ENCODE measurements around the gene DPH5. TPM values are rescaled to one million over a fixed set of nuclear protein-coding genes. Genes with fewer than 3 reads are reported as not detected.
"Not testable (repeated sequence)": the region's sequence is repeated elsewhere in the genome, so short reads cannot be mapped to it uniquely, and the experiment has no call there.

DPH5 gene
- total RNA-seq, 4 donors from 2014 or later, result 13.8 to 32.8 (median 23.6) TPM

DNA sequence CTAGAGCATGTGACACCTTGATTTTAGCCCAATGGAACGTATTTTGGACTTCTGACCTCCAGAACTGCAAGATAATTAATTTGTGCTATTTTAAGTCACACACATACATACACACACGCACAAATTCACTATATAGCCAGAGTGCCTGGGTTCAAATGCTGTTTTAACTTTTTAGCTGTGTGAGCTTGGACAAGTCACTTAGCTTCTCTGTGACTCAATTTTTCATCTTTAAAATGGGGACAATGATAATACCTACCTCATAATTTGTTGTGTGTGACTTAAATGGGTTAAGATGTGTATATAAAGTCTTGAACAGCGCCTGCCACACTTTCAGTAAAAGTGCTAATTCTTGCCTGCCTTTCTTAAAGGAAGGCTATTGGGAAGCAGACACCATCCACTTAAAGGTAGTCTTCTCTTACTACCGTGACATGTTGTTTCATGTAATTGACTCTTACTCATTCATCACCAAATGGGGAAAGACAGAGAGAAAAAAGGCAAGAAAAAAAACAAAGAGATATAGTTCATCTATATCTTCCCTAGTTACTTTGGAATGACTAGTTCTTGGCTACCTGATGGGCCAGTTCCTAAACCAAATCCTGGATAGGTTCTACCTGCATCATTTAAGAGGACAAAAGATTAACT is 73.4 kb downstream of the DPH5 start:
- Histone ChIP-seq H3K9me3 (no peaks in the 10 kb centered on the region), H3K4me1 (peaks cover 8 to 11% of the 10 kb centered on the region in 2 donors), H3K36me3 (peaks cover 0 to 3% of the 10 kb centered on the region in 2 donors), H3K4me3 (replicated peaks in 1 of 3) (no peak overlapping the region), H3K27me3 (no peaks in the 10 kb centered on the region), H3K27ac (no peak overlapping the region)
- intact Hi-C loops (cut with DNase I), result no loop called here
- TF ChIP-seq POLR2A (IDR thresholded peaks at IDR 0.05), result no peak
- TF ChIP-seq, protein P1, sequence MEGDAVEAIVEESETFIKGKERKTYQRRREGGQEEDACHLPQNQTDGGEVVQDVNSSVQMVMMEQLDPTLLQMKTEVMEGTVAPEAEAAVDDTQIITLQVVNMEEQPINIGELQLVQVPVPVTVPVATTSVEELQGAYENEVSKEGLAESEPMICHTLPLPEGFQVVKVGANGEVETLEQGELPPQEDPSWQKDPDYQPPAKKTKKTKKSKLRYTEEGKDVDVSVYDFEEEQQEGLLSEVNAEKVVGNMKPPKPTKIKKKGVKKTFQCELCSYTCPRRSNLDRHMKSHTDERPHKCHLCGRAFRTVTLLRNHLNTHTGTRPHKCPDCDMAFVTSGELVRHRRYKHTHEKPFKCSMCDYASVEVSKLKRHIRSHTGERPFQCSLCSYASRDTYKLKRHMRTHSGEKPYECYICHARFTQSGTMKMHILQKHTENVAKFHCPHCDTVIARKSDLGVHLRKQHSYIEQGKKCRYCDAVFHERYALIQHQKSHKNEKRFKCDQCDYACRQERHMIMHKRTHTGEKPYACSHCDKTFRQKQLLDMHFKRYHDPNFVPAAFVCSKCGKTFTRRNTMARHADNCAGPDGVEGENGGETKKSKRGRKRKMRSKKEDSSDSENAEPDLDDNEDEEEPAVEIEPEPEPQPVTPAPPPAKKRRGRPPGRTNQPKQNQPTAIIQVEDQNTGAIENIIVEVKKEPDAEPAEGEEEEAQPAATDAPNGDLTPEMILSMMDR (IDR thresholded peaks at IDR 0.05), result no peak
- 96 to 97% methylated on average over 4 of the region's 4 CpGs for WGBS, 2 donors
- DNase-seq, result no peak

DNA sequence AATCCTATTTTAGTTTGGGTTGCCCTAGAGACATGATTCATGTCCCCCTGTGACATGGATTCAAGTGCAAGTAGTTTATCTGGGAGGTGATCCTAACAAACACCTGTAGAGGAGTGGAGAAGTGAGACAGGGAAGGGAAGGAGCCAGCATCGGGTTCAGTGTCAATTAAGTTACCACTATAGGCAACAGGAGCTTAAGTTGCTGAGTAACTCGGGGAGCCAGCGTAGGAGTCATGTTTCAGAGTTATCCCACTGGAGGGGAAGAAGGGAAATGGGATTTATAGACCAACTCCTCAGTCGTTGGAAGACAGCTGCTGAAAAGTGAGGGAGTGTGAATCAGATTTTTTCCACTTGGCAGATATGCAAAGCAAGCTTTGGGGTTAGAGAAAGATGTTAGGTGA is 74.8 kb downstream of the DPH5 start:
- Histone ChIP-seq H3K36me3 (peaks cover 0 to 3% of the 10 kb centered on the region in 2 donors), H3K4me1 (peaks cover 8 to 11% of the 10 kb centered on the region in 2 donors), H3K27me3 (no peaks in the 10 kb centered on the region), H3K9me3 (no peaks in the 10 kb centered on the region), H3K4me3 (replicated peaks in 1 of 3) (no peak overlapping the region), H3K27ac (no peak overlapping the region)
- TF ChIP-seq, protein P1 (IDR thresholded peaks at IDR 0.05), result no peak
- no peak for TF ChIP-seq POLR2A (IDR thresholded peaks at IDR 0.05)
- intact Hi-C loops (cut with DNase I), result no loop called here
- WGBS, 2 donors, result 48 to 50% methylated on average over 4 of the region's 4 CpGs
- no peak for DNase-seq

DNA sequence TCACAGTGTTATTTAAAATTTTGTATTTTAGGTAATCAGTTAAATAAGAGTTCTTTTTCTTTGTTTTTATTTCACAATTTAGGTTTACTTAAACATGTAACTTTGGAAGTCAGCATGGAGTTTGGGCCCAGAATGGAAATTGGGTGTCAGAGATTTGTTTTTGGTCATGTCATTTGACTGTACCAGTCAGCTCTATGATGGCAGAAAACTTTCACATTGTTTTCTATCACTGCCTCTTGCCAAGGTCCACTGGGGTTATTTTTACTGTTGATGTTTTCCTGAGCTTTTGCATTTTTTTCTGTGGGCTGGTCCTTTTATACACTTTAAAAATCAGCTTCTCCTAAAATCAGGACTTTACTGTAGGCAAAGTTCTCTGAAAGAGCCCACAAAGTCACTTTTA is 75.2 kb downstream of the DPH5 start:
- intact Hi-C loops (cut with DNase I), result no loop called here
- Histone ChIP-seq H3K4me3 (replicated peaks in 1 of 3) (no peak overlapping the region), H3K4me1 (peaks cover 8 to 10% of the 10 kb centered on the region in 2 donors), H3K9me3 (no peaks in the 10 kb centered on the region), H3K27me3 (no peaks in the 10 kb centered on the region), H3K36me3 (peaks cover 0 to 3% of the 10 kb centered on the region in 2 donors), H3K27ac (no peak overlapping the region)
- no peak for DNase-seq
- TF ChIP-seq POLR2A (IDR thresholded peaks at IDR 0.05), result no peak
- TF ChIP-seq, protein P1 (IDR thresholded peaks at IDR 0.05), result no peak

DNA sequence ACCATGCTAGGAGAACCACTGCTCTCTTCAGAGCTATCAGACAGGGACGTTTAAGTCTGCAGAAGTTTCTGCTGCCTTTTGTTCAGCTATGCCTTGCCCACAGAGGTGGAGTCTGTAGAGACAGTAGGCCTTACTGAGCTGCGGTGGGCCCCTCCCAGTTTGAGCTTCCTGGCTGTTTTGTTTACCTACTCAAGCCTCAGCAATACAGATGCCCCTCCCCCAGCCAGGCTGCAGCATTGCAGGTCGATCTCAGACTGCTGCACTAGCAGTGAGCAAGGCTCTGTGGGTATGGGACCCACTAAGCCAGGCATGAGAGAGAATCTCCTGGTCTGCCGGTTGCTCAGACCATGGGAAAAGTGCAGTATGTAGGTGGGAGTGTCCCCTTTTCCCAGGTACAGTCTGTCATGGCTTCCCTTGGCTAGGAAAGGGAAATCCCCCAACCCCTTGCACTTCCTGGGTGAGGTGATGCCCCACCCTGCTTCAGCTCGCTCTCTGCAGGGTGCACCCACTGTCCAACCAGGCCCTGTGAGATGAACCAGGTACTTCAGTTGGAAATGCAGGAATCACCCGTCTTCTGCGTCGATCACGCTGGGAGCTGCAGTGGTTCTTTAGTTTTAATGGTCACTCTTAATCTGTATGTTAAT is 75.9 kb downstream of the DPH5 start:
- peak; percentile 16 to 43 for DNase-seq
- not testable (repeated sequence) for H3K27ac ChIP-seq
- WGBS, 2 donors, result 71 to 82% methylated on average over 7 to 9 of the region's 9 CpGs

DNA sequence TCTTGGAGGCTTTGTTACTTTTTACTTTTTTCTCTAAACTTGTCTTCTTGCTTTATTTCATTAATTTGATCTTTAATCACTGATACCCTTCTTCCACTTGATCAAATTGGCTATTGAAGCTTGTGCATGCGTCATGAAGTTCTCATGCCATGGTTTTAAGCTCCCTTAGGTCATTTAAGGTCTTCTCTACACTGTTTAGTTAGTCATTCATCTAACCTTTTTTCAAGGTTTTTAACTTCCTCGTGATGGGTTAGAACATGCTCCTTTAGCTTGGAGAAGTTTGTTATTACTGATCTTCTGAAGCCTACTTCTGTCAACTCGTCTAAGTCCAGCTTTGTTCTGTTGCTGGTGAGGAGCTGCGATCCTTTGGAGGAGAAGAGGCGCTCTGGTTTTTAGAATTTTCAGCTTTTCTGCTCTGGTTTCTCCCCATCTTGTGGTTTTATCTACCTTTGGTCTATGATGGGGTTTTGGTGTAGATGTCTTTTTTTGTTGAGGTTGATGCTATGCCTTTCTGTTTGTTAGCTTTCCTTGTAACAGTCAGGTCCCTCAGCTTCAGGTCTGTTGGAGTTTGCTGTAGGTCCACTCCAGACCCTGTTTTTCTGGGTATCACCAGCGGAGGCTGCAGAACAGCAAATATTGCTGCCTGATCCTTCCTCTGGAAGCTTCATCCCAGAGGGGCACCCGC is 76.7 kb downstream of the DPH5 start:
- not testable (repeated sequence) for DNase-seq

More for the DNA sequence above, 75.9 kb downstream of the DPH5 start:
- H3K9me3 ChIP-seq; H3K36me3 ChIP-seq; intact Hi-C loops (cut with DNase I); H3K27me3 ChIP-seq; H3K4me1 ChIP-seq; H3K4me3 ChIP-seq (replicated peaks in 1 of 3): not testable (repeated sequence)

DNA sequence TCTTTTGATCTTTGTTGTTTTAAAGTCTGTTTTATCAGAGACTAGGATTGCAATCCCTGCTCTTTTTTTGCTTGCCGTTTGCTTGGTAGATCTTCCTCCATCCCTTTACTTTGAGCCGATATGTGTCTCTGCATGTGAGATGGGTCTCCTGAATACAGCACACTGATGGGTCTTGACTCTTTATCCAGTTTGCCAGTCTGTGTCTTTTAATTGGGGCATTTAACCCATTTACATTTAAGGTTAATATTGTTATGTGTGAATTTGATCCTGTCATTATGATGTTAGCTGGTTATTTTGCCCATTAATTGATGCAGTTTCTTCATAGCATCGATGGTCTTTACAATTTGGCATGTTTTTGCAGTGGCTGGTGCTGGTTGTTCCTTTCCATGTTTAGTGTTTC is 77.8 kb downstream of the DPH5 start:
- H3K4me3 ChIP-seq (replicated peaks in 1 of 3); H3K27me3 ChIP-seq; H3K27ac ChIP-seq; H3K9me3 ChIP-seq; H3K36me3 ChIP-seq; intact Hi-C loops (cut with DNase I); DNase-seq; H3K4me1 ChIP-seq: not testable (repeated sequence)
- WGBS, 2 donors, result 94 to 99% methylated on average over 3 of the region's 3 CpGs

More for the DNA sequence above, 76.7 kb downstream of the DPH5 start:
- H3K9me3 ChIP-seq; H3K4me1 ChIP-seq; H3K4me3 ChIP-seq (replicated peaks in 1 of 3); intact Hi-C loops (cut with DNase I); H3K27ac ChIP-seq; H3K36me3 ChIP-seq; H3K27me3 ChIP-seq: not testable (repeated sequence)
- 90 to 91% methylated on average over 7 of the region's 7 CpGs for WGBS, 2 donors

DNA sequence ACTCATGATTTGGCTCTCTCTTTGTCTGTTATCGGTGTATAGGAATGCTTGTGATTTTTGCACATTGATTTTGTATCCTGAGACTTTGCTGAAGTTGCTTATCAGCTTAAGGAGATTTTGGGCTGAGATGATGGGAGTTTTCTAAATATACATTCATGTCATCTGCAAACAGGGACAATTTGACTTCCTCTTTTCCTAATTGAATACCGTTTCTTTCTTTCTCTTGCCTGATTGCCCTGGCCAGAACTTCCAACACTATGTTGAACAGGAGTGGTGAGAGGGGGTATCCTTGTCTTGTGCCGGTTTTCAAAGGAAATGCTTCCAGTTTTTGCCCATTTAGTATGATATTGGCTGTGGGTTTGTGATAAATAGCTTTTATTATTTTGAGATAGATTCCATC is 79.5 kb downstream of the DPH5 start:
- H3K4me1 ChIP-seq; H3K4me3 ChIP-seq (replicated peaks in 1 of 3); intact Hi-C loops (cut with DNase I); H3K27me3 ChIP-seq; H3K27ac ChIP-seq; DNase-seq; H3K36me3 ChIP-seq; H3K9me3 ChIP-seq: not testable (repeated sequence)
- WGBS, 2 donors, result 98% methylated on average over 3 of the region's 3 CpGs
